HG03095 (cell line): ENCODE data around the gene CLDN12.

Source experiments
- ATAC-seq: cut with Tn5 transposase; IDR thresholded peaks from one replicate; pipeline ENCODE4 v1.9.1; 2021; ENCODE audit warnings: moderate library complexity; ENCODE audit not compliant: unreplicated experiment

CLDN12 gene

DNA sequence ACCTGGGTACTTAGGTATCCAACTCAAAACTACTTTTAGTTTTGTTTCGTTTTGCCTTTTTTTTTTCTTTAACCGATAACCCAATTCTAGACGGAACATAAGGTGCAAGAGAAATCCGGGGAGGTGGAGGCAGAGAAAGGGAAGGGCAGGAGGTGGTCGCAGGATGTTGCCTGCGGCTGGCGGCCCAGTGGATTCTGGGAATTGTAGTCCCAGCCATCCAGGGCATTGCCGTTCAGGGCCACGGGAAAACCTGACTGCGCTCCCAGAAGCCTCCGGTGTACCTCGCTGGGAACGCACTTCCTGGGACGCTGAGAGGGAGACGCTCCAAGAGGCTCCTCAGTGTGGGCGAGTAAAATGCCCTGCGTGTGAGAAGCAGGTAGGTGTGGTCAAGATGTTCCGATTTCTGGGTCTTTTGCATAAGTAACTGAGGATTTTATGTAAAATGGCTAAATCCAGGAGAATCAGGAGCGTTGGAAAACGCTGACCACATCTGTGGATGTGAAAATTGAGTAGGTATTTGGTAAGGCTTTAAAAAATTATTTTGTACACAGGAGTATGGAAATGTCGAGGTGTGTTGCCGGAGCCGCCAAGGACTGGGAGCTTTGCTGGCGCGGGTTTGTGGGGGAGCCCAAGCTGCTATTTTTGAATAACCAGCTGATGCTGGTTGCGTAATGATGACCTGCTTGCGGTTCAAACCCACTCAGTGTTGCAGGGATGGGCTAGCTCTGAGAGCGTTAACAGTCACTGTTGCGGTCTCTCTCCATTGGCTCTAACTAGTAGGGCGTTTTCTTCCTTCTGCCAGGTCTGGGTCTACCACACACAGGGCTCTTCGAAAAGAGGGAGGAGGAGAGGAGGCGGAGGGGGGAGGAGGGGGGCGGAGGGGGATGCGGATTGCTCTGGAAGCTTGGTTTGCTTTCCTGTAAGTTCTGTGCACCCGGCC lies at the start of gene CLDN12:
TSS of gene CLDN12 (plus strand) at position 288 of the 940 bp plus-strand sequence. CDS start 9,216 bp downstream, outside the sequence.
- peak; percentile 95 for ATAC-seq

DNA sequence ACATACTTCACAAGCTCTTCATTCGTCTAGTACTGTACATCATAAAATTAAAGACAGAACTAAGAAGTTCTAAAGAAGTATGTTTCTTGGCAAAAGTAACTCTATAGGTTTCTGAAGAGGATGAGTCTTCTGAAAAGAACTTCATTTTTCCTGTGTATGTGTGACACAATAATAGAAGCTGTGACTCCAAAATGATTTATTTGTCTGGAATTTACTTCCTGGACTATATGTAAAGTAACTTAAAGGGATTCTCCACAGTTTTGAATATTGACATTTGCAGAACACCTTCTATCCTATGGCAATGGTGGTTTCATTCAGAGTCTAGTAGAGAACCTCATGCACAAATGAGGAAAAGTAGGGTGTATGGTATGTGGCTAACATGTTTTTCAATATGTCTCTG lies 19.8 kb upstream of the CLDN12 start:
- ATAC-seq: no peak

DNA sequence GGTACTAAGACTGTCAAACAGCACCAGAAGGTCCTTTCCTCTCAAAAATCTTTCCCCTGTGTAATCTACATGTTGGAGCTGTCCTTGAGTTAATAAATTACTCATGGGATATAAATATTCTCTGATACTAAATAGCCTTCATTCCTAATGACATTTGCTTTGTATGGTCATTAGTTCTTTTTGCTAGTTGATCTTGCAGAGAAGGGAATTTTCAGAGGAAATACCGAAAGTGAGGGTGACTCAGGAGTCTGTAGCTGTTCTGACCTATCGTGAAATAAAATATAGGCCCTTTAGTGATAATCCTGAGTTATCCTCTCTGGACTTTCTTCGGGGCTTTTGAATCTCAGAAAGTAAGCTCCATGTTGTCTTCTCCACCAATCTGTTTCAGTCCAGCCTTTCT lies 19.4 kb upstream of the CLDN12 start:
- ATAC-seq: no peak

DNA sequence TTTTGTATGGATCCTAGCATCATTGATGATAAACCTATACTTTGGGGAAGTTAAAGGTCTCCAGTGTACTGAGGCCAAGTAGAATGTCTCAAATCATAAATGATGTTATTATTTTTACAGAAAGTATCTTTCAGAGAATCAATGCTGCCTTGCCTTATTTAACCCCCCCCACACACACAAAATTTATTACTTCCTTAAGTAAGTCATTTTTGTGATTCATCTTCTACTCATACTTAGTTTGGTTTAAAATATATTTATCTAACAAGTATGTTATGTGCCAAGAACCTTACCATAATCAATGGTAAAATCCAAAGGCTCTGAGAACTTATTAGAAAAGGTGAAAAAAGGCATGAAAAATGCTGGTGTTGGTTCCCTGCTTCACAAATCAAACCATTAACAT lies 18.8 kb upstream of the CLDN12 start:
- no peak for ATAC-seq

DNA sequence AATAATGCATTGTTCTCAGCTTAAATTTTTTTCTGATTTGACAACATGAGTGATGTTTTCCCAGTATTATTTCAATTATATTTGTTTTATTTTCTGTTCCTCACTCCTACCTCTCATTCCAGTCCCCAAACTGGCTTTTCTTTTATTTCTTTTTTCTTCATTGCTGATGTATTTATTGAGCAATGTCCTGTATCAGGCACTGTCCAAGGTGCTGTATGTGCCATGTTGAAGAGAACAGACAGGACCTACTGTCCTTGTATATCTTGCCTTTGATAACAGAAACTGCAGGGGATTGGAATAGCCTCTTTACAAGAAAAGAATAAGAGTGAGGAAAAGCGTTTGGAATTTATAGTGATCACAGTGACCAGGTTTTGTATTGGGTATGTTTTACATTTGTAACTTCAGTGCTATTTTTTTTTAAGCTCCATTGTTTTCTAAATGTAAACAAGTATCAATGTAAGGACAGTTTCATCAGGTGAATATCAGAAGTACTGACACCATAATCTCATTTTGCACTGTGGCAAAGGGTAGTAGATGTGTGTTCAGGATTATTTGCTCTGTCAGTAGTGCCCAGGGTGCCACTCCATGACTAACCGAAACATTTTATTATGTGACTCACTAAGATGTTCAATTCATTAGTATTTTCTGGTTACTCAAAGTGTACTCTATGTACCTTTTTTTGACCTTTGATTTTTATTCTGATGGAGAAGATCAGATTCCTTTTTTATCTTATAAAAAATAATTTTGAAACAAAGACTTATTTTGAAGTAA lies 15.6 kb upstream of the CLDN12 start:
- ATAC-seq: no peak

DNA sequence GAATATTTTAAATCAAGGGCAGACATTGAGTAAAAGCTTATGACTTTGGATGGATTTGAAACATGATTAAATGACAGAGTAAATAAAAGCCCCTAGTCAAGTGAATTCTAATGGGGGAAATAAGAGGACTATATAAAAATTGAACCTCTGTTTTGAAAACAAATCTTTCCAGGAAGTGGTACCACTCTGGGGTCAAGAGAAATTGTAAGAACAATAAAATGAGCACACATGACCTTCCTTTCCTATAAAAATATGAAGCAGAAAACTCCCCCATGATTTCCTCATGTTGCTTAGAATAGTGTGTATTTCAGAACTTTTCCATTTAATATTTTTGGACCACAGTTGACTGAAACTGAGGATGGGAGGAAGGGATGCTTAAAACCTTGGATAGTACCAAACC lies 12.3 kb upstream of the CLDN12 start:
- no peak for ATAC-seq

DNA sequence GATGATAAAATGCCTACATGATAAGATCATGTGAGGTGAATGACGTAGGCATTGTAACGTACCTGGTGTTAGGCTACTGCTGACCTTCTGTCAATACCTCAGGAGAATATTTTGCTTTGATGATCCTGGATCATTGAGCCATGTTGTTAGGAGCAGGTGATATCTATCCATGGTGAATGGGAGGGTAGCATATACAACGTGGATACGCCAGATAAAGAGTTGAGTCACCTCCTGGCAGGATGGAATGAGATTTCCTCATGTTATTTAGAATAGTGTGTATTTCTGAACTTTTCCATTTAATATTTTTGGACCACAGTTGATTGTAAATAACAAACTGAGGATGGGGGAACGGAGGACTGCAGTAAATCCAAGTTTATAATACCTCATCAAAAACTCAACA lies 11.8 kb upstream of the CLDN12 start:
- ATAC-seq: no peak

DNA sequence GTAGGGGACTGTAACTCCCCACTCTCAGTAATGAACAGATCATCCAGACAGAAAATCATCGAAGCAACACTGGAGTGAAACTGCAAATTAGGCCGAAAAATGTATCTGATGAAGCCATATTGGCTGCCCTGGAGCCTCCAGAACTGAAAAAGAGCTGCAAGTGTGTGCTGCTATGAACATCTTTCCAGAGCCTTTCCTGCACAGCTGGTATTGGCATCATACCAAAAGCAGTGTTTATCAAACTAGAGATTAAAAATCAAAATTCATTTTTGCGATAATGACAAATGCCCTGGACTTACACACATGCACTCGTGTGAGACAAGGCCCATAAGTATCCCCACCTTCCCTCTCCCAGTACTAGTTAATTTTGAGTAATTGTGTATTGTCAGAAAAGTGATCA lies 6.8 kb upstream of the CLDN12 start:
- no peak for ATAC-seq

DNA sequence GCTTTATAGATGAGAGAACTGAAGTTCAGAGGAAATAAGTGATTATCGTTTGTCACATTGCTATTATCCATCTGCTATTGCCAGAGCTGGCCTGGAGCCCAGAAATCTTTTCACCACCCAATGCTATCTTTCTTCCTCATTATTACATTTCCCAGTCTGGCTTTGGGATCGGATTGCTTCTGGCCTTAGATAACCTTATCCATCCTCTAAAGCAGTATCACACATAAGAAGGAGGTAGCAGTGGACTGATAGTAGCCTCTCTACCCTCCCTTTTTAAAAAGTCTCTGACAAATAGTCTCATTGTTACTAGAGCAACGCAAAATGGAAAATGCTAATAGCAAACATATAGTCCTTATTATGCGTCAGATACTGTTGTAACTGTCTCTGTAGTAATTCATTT lies 1.3 kb upstream of the CLDN12 start:
- no peak for ATAC-seq

DNA sequence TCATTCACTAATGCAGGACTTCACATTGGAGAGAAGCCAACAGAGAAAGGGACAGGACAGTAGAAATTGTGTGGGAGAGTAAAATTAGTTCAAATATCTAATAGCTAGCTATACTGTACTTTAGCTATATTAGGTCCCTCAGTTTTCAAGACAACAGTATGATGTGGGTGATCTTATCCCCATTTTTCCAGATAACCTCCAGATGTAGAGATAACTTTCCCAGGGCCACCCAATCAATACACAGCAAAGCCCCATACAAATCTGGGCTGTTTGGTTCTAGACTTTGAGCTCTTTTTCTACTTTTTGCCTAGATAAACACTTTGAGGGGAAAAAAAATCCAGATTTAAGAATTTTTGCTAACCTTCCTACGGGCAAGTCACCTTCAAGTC lies 482 bp upstream of the CLDN12 start:
- ATAC-seq: no peak

DNA sequence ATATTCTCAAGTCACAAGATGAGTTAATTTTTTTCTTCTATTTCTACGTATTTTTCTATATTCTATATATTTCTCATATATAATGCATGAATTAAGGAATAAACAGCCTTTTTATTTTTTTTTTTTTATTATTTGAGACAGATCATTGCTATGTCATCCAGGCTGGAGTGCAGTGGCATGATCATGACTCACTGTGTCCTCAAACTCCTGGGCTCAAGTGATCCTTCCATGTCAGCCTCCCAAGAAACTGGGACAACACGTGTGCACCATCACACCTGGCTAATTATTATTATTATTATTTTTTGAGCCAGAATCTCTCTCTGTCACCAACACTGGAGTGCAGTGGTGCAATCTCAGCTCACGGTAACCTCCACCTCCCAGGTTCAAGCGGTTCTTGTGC lies 1.5 kb downstream of the CLDN12 start:
- no peak for ATAC-seq

DNA sequence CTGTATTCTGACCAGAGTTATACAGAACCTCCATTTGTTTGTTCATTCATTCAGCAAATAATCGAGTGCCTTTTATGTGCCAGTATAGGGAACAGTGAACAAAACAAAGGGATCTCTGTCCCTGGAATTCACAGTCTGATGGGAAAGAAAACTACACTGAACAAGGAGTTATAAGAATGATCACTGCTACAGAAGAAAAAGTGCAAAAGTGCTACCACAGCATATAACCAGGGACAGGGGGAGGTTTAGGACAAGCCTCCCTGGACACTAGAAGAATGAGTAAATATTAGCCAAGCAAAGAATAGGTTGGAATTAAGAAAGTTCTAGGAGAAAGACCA lies 4.2 kb downstream of the CLDN12 start:
- ATAC-seq: no peak

DNA sequence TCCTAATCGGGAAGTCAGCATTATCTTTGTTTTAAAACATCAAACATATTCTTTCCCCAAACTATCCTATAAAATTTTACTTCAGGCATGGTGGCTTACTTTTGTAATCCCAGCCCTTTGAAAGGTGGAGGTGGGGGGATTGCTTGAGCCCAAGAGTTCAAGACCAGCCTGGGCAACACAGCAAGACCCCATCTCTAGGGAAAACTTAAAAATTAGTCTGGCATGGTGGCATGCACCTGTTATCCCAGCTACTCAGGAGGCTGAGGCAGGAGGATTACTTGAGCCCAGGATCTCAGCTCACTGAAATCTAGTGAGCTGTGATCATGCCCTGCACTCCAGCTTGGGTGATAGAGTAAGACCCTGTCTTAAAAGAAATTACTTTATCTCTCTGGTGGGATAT lies 4.9 kb downstream of the CLDN12 start:
- no peak for ATAC-seq

DNA sequence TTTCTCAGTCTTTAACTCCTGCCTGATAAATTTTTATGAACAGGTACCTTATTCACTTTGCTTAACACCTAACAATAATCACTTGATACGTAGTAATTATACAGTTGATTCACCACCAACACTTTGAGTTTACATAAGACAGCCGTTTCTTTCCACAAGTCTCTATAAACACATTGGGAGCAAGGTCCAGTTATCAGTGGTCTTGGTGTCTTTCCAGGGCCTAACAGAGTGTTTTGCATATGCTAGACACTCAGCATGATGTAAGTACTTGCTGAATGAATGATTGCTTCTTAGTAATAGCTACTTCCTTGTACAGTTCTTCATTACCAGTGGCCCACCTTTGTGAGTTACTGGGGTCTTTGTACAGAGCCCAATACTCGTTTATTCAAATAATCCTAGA lies 6.4 kb downstream of the CLDN12 start:
- ATAC-seq: no peak

DNA sequence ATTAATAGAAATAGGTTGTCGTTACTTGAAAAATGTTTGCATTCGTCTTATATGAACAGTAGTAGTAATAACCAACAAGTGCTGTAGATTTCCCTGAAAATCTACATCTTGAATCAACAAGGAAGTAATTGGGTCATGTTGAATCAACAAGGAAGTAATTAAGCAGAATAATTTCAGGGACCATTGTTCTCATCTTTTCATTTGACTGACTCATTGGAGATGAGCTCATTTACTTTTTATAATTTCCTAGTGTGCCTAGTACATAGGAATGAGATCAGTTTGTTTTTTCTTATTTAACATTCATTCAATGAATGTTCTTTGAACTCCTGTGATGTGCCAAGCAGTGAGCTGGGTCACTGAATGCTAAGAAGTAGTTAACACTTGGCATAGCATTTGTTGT lies 8.2 kb downstream of the CLDN12 start:
- ATAC-seq: no peak

DNA sequence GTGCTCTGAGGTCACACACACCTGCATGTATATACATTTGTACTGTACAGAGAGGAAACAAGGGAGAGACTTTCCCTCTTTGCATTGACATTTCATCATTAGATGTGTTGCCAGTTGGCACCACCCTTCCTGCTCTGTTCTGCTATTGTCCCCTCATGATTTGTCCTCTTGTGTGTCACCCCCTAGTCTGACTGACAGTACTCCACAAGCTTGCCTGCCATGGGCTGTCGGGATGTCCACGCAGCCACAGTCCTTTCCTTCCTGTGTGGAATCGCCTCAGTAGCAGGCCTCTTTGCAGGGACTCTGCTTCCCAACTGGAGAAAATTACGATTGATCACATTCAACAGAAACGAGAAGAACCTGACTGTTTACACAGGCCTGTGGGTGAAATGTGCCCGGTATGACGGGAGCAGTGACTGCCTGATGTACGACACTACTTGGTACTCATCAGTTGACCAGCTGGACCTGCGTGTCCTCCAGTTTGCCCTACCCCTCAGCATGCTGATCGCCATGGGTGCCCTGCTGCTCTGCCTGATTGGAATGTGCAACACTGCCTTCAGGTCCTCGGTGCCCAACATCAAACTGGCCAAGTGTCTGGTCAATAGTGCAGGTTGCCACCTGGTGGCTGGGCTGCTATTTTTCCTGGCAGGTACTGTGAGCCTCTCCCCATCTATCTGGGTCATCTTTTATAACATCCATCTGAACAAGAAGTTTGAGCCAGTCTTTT lies 9.4 kb downstream of the CLDN12 start:
- no peak for ATAC-seq

DNA sequence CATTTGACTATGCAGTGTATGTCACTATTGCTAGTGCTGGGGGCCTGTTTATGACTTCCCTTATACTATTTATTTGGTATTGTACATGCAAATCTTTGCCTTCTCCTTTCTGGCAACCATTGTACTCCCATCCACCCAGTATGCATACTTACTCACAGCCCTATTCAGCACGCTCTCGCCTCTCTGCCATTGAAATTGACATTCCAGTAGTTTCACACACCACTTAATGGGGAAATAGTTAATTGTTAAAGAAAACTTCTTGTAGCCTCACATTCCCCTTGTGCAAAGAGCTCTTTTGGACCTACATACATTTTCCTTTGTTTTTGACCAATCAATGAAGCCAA lies 9.9 kb downstream of the CLDN12 start:
- ATAC-seq: no peak

DNA sequence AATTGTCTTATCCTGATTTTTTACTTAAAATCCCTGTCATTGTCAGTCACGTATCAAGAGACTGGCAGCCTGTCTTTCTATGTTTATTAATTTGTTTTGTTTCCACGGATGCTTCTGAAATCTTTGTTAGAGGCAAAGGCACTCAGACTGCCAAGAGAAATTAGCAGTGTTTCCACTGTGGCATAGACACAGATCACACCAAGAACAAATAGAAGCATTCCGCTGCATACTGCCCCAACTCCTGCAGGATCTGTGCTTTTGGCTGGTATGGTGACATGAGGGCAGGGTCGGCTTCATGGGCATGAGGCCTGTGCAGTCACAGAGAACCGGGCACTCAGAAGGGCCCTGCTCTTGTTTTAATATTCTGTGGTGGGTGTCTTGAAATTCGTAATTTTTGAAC lies 18.4 kb downstream of the CLDN12 start:
- ATAC-seq: no peak

DNA sequence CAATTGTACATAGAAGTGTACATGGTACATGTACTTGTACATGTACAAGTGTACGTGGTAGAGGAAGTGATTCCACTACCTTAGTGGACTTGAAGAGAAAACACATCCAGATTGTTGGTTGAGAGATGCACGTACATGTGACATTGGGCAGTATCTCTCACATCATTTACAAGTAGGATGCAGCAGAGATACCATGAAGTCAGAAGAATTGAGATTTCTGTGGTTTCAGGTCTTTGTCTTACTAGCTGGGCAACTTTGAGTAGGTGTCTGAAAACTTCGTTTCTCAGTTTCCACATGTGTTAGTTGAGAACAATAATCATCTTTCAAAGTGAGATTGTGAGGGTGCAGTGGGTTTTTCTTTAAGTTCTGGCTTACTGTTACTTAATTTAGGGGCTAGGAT lies 21.5 kb downstream of the CLDN12 start:
- ATAC-seq: peak; percentile 93

DNA sequence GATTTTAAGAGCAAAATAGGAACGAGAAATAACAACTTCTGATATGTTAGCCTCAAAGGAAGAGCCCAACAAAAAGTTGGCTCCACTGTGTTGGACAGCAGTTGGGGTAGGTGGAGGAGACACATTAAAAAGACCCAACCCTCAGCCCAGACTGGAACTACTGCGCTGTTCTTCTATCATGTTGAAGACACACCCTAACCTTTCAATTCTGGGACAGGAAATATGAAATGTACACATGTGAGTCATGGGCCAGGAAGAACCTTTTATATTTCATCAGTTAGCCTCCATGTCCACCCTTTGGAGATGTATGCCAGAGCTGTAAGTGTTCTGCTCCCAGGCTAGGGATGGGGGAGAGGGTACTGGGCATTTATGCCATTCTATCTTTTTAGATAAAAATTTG lies 22.1 kb downstream of the CLDN12 start:
- no peak for ATAC-seq

DNA sequence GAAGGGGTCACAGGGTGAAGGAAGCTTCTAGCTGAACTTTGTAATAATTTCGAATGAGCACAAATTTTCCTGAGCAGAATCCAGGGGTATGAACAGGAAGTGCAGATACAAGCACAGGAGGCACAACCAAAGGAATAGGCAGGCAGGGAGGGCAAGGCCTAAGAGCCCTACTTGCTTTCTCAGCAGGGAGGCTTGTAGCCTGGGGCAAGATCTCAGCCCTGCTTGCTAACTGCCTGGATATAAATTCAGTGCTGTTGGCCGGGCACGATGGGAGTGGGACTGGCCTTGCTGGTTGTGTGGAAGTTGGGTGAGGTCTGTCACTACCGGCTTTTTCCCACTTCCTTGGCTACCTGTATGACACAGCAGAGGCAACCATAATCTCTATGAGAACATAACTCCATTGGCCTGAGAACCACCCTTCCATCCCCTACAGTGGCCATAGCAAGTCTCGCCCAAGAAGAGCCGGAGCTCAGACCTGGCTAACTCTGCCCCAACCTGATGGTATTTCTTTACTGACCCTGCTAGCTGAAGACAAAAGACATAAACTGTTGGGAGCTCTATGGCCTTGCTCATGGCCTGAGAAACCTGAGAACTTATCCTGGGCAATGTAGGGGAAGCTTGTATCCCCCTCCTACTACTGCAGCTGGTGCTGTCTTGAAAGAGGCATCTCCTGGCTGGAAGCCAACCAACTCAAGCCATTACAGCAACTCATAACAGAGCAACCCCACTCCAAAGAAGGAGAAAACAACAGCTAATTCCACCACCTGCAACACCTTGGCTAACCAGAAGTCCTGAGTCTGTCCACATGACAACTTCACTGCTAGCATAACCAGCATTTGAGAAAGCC lies 27.6 kb downstream of the CLDN12 start:
- no peak for ATAC-seq
